Testis (tissue), 2 donors: ENCODE results near the gene OR52K2.

Experiments
- POLR2A ChIP-seq: fragments of 450-650 bp; IDR thresholded peaks from one replicate; pipeline ENCODE4 v1.6.1; 2017; ENCODE audit warnings: antibody characterized with exemption, mild to moderate bottlenecking, moderate library complexity
- TF ChIP-seq, protein P1 (sequence below), 3 experiments: fragments of 450-650 bp in 2 of 3; fragments of 200-600 bp in 1 of 3; sonication (generic) in 1 of 3; IDR thresholded peaks; one replicate each; pipeline ENCODE4 v1.5.1; 2016 to 2019; ENCODE audit warnings: antibody characterized with exemption in 3 of 3, mild to moderate bottlenecking in 2 of 3, moderate library complexity in 1 of 3

DNA sequence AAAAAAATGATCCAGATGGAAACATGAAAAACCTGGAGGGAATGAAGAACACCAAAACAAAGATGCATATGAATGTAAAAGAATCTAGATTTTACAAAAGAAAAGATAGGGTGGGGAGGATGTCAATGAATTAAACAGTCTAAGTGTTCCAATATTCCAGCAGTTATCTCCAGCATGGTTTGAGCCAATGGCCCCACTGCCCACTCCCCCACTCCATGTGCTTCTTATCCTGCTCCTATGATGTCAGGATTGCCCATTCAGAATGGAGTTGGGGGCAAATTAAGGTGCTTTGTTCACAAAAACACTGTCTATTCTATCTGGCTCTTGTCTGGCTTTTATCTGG lies 32.1 kb downstream of the OR52K2 start:
- TF ChIP-seq, protein P1, sequence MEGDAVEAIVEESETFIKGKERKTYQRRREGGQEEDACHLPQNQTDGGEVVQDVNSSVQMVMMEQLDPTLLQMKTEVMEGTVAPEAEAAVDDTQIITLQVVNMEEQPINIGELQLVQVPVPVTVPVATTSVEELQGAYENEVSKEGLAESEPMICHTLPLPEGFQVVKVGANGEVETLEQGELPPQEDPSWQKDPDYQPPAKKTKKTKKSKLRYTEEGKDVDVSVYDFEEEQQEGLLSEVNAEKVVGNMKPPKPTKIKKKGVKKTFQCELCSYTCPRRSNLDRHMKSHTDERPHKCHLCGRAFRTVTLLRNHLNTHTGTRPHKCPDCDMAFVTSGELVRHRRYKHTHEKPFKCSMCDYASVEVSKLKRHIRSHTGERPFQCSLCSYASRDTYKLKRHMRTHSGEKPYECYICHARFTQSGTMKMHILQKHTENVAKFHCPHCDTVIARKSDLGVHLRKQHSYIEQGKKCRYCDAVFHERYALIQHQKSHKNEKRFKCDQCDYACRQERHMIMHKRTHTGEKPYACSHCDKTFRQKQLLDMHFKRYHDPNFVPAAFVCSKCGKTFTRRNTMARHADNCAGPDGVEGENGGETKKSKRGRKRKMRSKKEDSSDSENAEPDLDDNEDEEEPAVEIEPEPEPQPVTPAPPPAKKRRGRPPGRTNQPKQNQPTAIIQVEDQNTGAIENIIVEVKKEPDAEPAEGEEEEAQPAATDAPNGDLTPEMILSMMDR (IDR thresholded peaks at IDR 0.05): no peak
- no peak for TF ChIP-seq POLR2A
